Gastrocnemius medialis (tissue), 4 donors: ENCODE results near the gene SLC39A11. TPM values are rescaled to one million over a fixed set of nuclear protein-coding genes. Genes with fewer than 3 reads are reported as not detected.

Experiments
- ATAC-seq, 2 donors: fragments of 150-250 bp; one replicate each; pipeline ENCODE4 v1.9.1; 2016
- DNase-seq, 2 donors: peaks; one replicate each; pipeline ENCODE4 v3.0.0-alpha.2; 2019
- H3K27ac ChIP-seq, 4 donors: fragments of 200-600 bp; sonication (generic); 1 replicate in 1 of 4; 2 replicates in 3 of 4; pipeline ENCODE4 v1.5.1; 2016 to 2018; ENCODE audit warnings: mild to moderate bottlenecking in 2 of 4, moderate library complexity in 1 of 4
- H3K27me3 ChIP-seq, 3 donors: fragments of 200-600 bp; sonication (generic) in 2 of 3; 1 replicate in 1 of 3; 2 replicates in 2 of 3; pipeline versions ENCODE4 v1.5.1 to v1.6.0; 2016 to 2019; ENCODE audit warnings: mild to moderate bottlenecking in 1 of 3, moderate library complexity in 1 of 3
- H3K36me3 ChIP-seq, 2 donors: fragments of 200-600 bp; sonication (generic) in 1 of 2; one replicate each; pipeline ENCODE4 v1.5.1; 2017 to 2018
- H3K4me1 ChIP-seq, 2 donors: fragments of 200-600 bp; sonication (generic) in 1 of 2; one replicate each; pipeline ENCODE4 v1.5.1; 2016 to 2017; ENCODE audit warnings: mild to moderate bottlenecking in 2 of 2
- H3K4me3 ChIP-seq, 4 donors: fragments of 200-600 bp; sonication (generic) in 3 of 4; 1 replicate in 1 of 4; 2 replicates in 3 of 4; pipeline ENCODE4 v1.5.1; 2016 to 2019; ENCODE audit warnings: mild to moderate bottlenecking in 2 of 4
- H3K9me3 ChIP-seq, 3 donors: fragments of 200-600 bp; sonication (generic) in 2 of 3; 1 replicate in 1 of 3; 2 replicates in 2 of 3; pipeline ENCODE4 v1.5.1; 2016 to 2019
- CTCF ChIP-seq, 5 experiments: fragments of 450-650 bp in 3 of 5; fragments of 200-600 bp in 2 of 5; sonication (generic) in 2 of 5; IDR thresholded peaks in 4 of 5; conservative IDR thresholded peaks in 1 of 5; 1 replicate in 4 of 5; 2 replicates in 1 of 5; pipeline ENCODE4 v1.5.1; 2016 to 2019; ENCODE audit warnings: antibody characterized with exemption in 5 of 5, mild to moderate bottlenecking in 3 of 5, moderate library complexity in 3 of 5
- POLR2A ChIP-seq, 2 donors: fragments of 450-650 bp; IDR thresholded peaks; one replicate each; pipeline ENCODE4 v1.6.1; 2017; ENCODE audit warnings: antibody characterized with exemption in 2 of 2, mild to moderate bottlenecking in 2 of 2, moderate library complexity in 2 of 2
- in situ Hi-C, 4 donors: fragments of 200-750 bp; cut with MboI; loops; one replicate each; pipeline versions ENCODE4 v1.15.0 to v1.8.0; 2017; ENCODE audit warnings: low sequenced_read_pairs in 4 of 4
- intact Hi-C: fragments of 100-400 bp; cut with DNase I; formaldehyde crosslinking; loops from one replicate; pipeline ENCODE4 v1.15.1; 2023; ENCODE audit warnings: low total_unique reads
- total RNA-seq, 4 donors: library from RNA; depleted of rRNA; stranded (reverse); fragments of >200 nt; gene quantifications; one replicate each; pipeline versions ENCODE4 v1.1.0 to v1.2.3, GENCODE V29; 2016

SLC39A11 gene
- total RNA-seq, 4 donors from 2014 or later, result 7.6 to 28.4 (median 10.7) TPM

GRCh38 chr17:73058022-73058421, 34.5 kb downstream of the SLC39A11 start:
- H3K36me3 ChIP-seq, result no peaks in the 10 kb centered on the region
- H3K4me1 ChIP-seq, result no peaks in the 10 kb centered on the region
- in situ Hi-C loops (no loop called here), intact Hi-C loops (no loop called here)
- H3K27ac ChIP-seq, result no peak overlapping the region
- DNase-seq (no peak), ATAC-seq (no peak)
- no peak overlapping the region for H3K4me3 ChIP-seq
- no peaks in the 10 kb centered on the region for H3K27me3 ChIP-seq
- no peak for TF ChIP-seq POLR2A (IDR thresholded peaks at IDR 0.05)
- no peak for TF ChIP-seq CTCF (IDR thresholded peaks at IDR 0.05 in 4 of 5, conservative IDR thresholded peaks at IDR 0.05 in 1 of 5)
- no peaks in the 10 kb centered on the region for H3K9me3 ChIP-seq

DNA sequence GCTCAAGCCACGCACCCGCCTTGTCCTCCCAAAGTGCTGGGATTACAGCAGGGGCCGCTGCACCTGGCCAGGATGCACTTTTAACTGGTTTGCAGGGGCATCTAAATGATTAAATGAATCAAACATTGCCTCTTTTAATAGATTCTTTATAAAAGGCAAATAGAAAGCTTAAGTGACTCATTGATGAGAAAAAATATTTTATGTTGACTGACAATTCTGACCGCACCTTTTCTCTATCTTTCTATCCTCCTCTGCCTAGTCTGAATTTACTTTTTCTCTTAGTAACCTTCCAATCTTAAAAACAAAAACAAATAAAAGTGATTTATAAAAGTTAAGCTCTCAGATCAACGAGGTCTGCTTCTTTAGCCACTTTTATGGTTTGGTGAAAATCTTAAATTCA, 35.3 kb downstream of the SLC39A11 start:
- DNase-seq, result no peak
- in situ Hi-C loops, result no loop called here
- TF ChIP-seq POLR2A (IDR thresholded peaks at IDR 0.05) (no peak), CTCF (IDR thresholded peaks at IDR 0.05 in 4 of 5, conservative IDR thresholded peaks at IDR 0.05 in 1 of 5) (no peak)
- intact Hi-C loops, result no loop called here
- H3K4me3 ChIP-seq, result no peak overlapping the region
- no peak for ATAC-seq
- H3K27ac ChIP-seq, result no peak overlapping the region
- no peaks in the 10 kb centered on the region for H3K27me3 ChIP-seq
- H3K9me3 ChIP-seq, result no peaks in the 10 kb centered on the region
- H3K4me1 ChIP-seq, result no peaks in the 10 kb centered on the region
- H3K36me3 ChIP-seq, result no peaks in the 10 kb centered on the region

DNA sequence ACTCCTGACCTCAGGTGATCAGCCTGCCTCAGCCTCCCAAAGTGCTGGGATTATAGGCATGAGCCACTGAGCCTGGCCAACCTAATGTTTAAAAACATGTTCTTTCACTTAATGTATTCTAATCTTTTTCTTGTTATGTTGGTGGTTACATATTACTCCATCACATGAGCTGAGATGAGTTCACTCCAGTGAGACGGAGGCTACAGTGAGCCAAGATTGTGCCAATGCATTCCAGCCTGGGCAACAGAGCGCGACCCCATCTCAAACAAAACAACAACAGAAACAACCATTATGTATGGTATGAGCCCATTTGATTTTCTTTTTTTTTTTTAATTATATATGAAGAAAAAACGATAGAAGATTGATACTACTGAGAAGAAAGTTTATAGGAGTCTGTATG, 39.6 kb downstream of the SLC39A11 start:
- Histone ChIP-seq H3K9me3 (no peaks in the 10 kb centered on the region), H3K27ac (no peak overlapping the region), H3K4me1 (no peaks in the 10 kb centered on the region), H3K27me3 (no peaks in the 10 kb centered on the region), H3K36me3 (no peaks in the 10 kb centered on the region), H3K4me3 (no peak overlapping the region)
- in situ Hi-C loops, result no loop called here
- ATAC-seq (no peak), DNase-seq (no peak)
- TF ChIP-seq POLR2A (IDR thresholded peaks at IDR 0.05), result no peak
- no peak for TF ChIP-seq CTCF (IDR thresholded peaks at IDR 0.05 in 4 of 5, conservative IDR thresholded peaks at IDR 0.05 in 1 of 5)
- intact Hi-C loops, result no loop called here

GRCh38 chr17:73050797-73051196, 41.7 kb downstream of the SLC39A11 start:
- Histone ChIP-seq H3K4me1 (no peaks in the 10 kb centered on the region), H3K4me3 (no peak overlapping the region), H3K27ac (no peak overlapping the region), H3K27me3 (no peaks in the 10 kb centered on the region), H3K9me3 (no peaks in the 10 kb centered on the region), H3K36me3 (no peaks in the 10 kb centered on the region)
- no peak for TF ChIP-seq POLR2A (IDR thresholded peaks at IDR 0.05)
- DNase-seq, result no peak
- in situ Hi-C loops (no loop called here), intact Hi-C loops (no loop called here)
- ATAC-seq, result no peak

DNA sequence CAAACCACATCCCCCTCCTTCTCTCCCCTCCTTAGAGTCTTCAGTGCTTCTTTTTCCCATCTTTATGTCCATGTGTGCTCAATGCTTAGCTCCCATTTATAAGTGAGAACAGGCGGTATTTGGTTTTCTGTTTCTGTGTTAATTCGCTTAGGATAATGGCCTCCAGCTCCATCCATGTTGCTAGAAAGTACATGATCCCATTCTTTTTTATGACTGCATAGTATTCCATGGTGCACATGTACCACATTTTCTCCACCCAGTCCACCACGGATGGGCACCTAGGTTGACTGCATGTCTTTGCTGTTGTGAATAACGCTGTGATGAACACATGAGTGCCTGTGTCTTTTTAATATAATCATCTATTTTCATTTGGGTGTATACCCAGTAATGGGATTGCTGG, 44.3 kb downstream of the SLC39A11 start:
- ATAC-seq (no peak), DNase-seq (no peak)
- intact Hi-C loops, result no loop called here
- Histone ChIP-seq H3K27me3 (no peaks in the 10 kb centered on the region), H3K4me1 (peaks cover 0 to 7% of the 10 kb centered on the region in 2 donors), H3K4me3 (no peak overlapping the region), H3K27ac (no peak overlapping the region), H3K36me3 (no peaks in the 10 kb centered on the region), H3K9me3 (no peaks in the 10 kb centered on the region)
- in situ Hi-C loops, result no loop called here
- TF ChIP-seq CTCF (IDR thresholded peaks at IDR 0.05 in 4 of 5, conservative IDR thresholded peaks at IDR 0.05 in 1 of 5), result no peak
- TF ChIP-seq POLR2A (IDR thresholded peaks at IDR 0.05), result no peak
